Neuronal stem cell (in vitro differentiated cells): ENCODE measurements around the gene BCAP31.
A peak's percentile ranks its signal among the peaks of the same experiment; 100 is the strongest.

Experiments
- DNase-seq: peaks from one replicate; pipeline ENCODE4 v3.0.0-alpha.2; 2013; ENCODE audit warnings: low spot score
- H2AFZ ChIP-seq: one replicate; pipeline ENCODE4 v1.6.1; 2013; ENCODE audit warnings: mild to moderate bottlenecking, low read length, inconsistent platforms
- H2AK5ac ChIP-seq: 2 replicates; pipeline ENCODE4 v1.6.1; 2013; ENCODE audit warnings: low read depth, mild to moderate bottlenecking, inconsistent platforms, low read length, moderate library complexity, mixed read lengths
- H2BK120ac ChIP-seq: 2 replicates; pipeline ENCODE4 v1.6.1; 2013; ENCODE audit warnings: low read depth, mild to moderate bottlenecking, inconsistent platforms, low read length, moderate library complexity, mixed read lengths
- H2BK12ac ChIP-seq: one replicate; pipeline ENCODE4 v1.6.1; 2013; ENCODE audit warnings: low read length, inconsistent platforms
- H2BK15ac ChIP-seq: 2 replicates; pipeline ENCODE4 v1.6.1; 2013; ENCODE audit warnings: mild to moderate bottlenecking, low read length, inconsistent platforms, mixed read lengths
- H2BK5ac ChIP-seq: one replicate; pipeline ENCODE4 v1.6.1; 2013; ENCODE audit warnings: inconsistent platforms, mild to moderate bottlenecking, low read length, moderate library complexity
- H3K14ac ChIP-seq: one replicate; pipeline ENCODE4 v1.6.1; 2013; ENCODE audit warnings: low read length, inconsistent platforms
- H3K18ac ChIP-seq: 2 replicates; pipeline ENCODE4 v1.6.1; 2013; ENCODE audit warnings: low read length, inconsistent platforms
- H3K23ac ChIP-seq: 2 replicates; pipeline ENCODE4 v1.6.1; 2013; ENCODE audit warnings: low read depth, mild to moderate bottlenecking, mixed read lengths, low read length, inconsistent platforms; ENCODE audit not compliant: poor library complexity
- H3K27ac ChIP-seq: replicated peaks from 3 replicates; pipeline ENCODE4 v1.5.1; 2013; ENCODE audit warnings: low read length, inconsistent platforms
- H3K27me3 ChIP-seq, 3 experiments: 2 replicates each; pipeline ENCODE4 v1.6.1; 2013; ENCODE audit warnings: low read length in 3 of 3, mild to moderate bottlenecking in 2 of 3, inconsistent platforms in 1 of 3, low read depth in 1 of 3, mixed read lengths in 1 of 3, moderate library complexity in 1 of 3; ENCODE audit not compliant: control insufficient read depth in 3 of 3, insufficient read depth in 3 of 3
- H3K36me3 ChIP-seq, 2 donors: replicated peaks in 1 of 2; 2 replicates each; pipeline ENCODE4 v1.6.1; 2013; ENCODE audit warnings: low read length in 2 of 2; ENCODE audit not compliant: control insufficient read depth in 2 of 2, insufficient read depth in 2 of 2
- H3K4ac ChIP-seq: 2 replicates; pipeline ENCODE4 v1.6.1; 2013; ENCODE audit warnings: inconsistent platforms, mild to moderate bottlenecking, low read length, moderate library complexity
- H3K4me1 ChIP-seq, 2 donors: 1 replicate in 1 of 2; 2 replicates in 1 of 2; pipeline ENCODE4 v1.6.1; 2013; ENCODE audit warnings: low read length in 2 of 2, low read depth in 1 of 2; ENCODE audit not compliant: control insufficient read depth in 2 of 2, insufficient read depth in 1 of 2
- H3K4me2 ChIP-seq: one replicate; pipeline ENCODE4 v1.6.1; 2013; ENCODE audit warnings: mild to moderate bottlenecking, low read length, inconsistent platforms; ENCODE audit not compliant: insufficient read depth, poor library complexity, severe bottlenecking
- H3K4me3 ChIP-seq, 2 donors: 2 replicates each; pipeline ENCODE4 v1.5.1; 2013; ENCODE audit warnings: low read length in 2 of 2, mild to moderate bottlenecking in 2 of 2, inconsistent platforms in 1 of 2, moderate library complexity in 1 of 2
- H3K79me1 ChIP-seq: one replicate; pipeline ENCODE4 v1.6.1; 2013; ENCODE audit warnings: low read depth, mild to moderate bottlenecking, inconsistent platforms, low read length, moderate library complexity
- H3K9ac ChIP-seq: one replicate; pipeline ENCODE4 v1.6.1; 2013; ENCODE audit warnings: mild to moderate bottlenecking, low read depth, low read length, inconsistent platforms; ENCODE audit not compliant: poor library complexity
- H3K9me3 ChIP-seq, 2 donors: replicated peaks in 1 of 2; 2 replicates each; pipeline versions ENCODE3 to v1.6.1; 2013; ENCODE audit warnings: low read length in 2 of 2, mild to moderate bottlenecking in 2 of 2, inconsistent platforms in 1 of 2, low read depth in 1 of 2, mixed read lengths in 1 of 2, moderate library complexity in 1 of 2; ENCODE audit not compliant: control insufficient read depth in 2 of 2, insufficient read depth in 1 of 2
- H4K8ac ChIP-seq: one replicate; pipeline ENCODE4 v1.6.1; 2013; ENCODE audit warnings: low read depth, mild to moderate bottlenecking, inconsistent platforms, low read length, moderate library complexity
- H4K91ac ChIP-seq: one replicate; pipeline ENCODE4 v1.6.1; 2013; ENCODE audit warnings: low read length, low read depth, mild to moderate bottlenecking, inconsistent platforms; ENCODE audit not compliant: poor library complexity
- WGBS, 2 donors: extraction: QIAGEN DNeasy Blood & Tissue Kit; methylation state at CpG; one replicate each; pipeline ENCODE4 v1.1.7; 2013; ENCODE audit warnings: missing lambda C conversion rate in 2 of 2, mixed read lengths in 1 of 2; ENCODE audit not compliant: insufficient read length in 2 of 2, insufficient replicate concordance in 1 of 2; ENCODE audit errors: extremely low coverage in 2 of 2; 5-methylcytosine and 5-hydroxymethylcytosine counted together

BCAP31 gene

DNA sequence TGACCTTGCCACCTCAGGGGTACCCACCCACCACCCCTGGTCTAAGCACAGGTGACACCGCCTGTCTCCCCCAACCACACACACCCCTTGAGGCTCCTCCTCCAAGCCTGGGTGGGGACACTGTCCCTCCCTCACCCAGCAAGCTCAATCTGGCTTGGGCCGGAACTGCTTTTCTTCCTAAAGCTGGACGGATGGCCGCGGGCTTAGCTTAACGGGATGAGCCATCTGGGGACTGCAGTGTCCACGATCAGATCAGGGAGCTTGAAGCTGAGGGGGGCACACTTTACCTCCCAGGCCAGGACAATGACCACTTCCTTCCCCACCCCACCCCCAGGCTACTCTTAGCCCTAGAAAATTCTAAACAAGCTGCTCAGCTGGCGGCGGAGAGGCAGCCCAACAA lies 37.5 kb downstream of the BCAP31 start:
- Histone ChIP-seq H3K27me3 (no peaks in the 10 kb centered on the region), H3K4me3 (peak overlapping the region in 1 of 2 donors; percentile 49), H4K8ac (peak overlapping the region; percentile 96)

DNA sequence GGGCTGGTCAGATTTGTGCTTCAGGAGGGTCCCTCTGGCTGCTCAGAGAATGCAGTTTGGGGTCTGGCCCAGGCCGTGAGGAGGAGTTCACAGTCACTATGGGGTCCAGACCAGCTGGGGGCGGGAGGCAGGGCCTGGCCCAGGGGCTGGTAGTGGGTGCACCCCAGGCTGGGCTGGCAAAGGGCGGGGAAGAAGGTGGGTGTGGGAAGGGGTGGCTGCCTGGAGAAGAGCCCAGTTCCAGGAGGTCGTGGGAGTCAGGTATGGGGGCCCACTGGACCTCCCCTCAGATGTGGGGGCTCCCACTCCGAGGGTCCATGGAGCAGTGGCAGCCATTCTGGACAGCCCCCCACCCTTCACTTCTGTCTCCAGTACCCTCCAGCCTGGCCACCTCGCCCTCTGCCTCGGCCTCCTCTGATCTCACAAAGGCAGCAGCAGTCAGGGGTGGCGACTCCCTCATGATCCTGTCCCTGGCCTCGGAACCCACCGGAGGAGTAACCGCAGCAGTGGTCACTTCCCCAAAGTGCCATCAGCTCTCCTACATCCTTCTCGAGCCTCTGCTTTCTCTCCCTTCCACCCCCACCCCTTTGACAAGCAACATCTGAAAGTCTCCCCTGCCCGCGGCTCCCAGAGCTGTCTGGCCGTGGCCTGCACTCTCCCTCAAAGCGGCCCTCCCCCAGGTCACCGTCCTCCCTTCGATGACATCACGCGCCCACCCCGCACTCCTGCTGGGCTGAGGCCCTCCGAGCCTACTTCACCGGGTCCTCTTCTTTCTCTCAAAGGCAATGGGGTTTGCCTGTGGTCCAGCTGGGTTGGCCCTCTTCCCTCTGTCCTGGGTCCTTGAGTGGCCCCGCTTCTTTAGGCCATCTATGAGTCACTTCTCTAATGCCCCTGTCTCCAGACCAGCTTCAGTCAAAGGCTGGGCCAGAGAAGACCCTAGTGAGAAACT lies 38.2 kb downstream of the BCAP31 start:
- peak overlapping the region; percentile 97 for H3K27ac ChIP-seq

More for the DNA sequence above, 37.5 kb downstream of the BCAP31 start:
- Histone ChIP-seq H3K36me3 (peaks cover 8 to 21% of the 10 kb centered on the region in 2 donors), H3K23ac (no peak overlapping the region), H3K18ac (peak overlapping the region; percentile 89), H4K91ac (no peak overlapping the region), H2BK12ac (no peak overlapping the region), H3K79me1 (peaks cover 14% of the 10 kb centered on the region), H3K27ac (peak overlapping the region; percentile 97), H3K9ac (no peak overlapping the region), H2BK120ac (peak overlapping the region; percentile 61), H3K9me3 (peaks cover 0 to 2% of the 10 kb centered on the region in 2 donors), H2AK5ac (no peak overlapping the region), H2BK15ac (no peak overlapping the region), H3K4me2 (peak overlapping the region; percentile 33), H3K4me1 (peaks cover 16 to 23% of the 10 kb centered on the region in 2 donors), H2AFZ (no peak overlapping the region), H3K14ac (peak overlapping the region; percentile 38), H3K4ac (no peak overlapping the region), H2BK5ac (peak overlapping the region; percentile 98)
- WGBS, 2 donors = no CpG with 5 or more reads among the region's 9 CpGs
- DNase-seq = no peak

DNA sequence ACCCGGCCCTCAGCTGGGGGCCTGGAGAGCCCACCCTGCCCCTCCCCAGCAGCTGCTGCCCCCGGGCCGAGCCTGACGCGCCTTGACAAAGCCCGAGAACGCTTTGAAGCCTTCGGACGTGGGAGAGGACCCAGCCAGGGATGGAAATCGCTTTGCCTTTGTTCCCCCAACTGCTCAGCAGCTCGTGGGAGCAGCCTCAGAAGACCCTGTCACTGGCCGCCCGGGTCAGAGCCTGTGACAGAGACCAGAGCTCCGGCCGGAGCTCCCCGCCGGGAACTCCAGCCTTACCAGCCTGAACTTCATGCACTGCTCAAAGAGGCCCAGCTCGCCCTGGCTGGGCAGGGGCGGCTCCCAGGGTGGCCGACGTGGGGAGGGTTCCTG lies 39.0 kb downstream of the BCAP31 start:
- Histone ChIP-seq H3K14ac (no peak overlapping the region), H3K9ac (peak overlapping the region; percentile 60), H4K91ac (peak overlapping the region; percentile 43), H4K8ac (no peak overlapping the region), H3K27me3 (peaks cover 0 to under 1% (median 0%) of the 10 kb centered on the region in 3 experiments), H3K23ac (no peak overlapping the region), H3K79me1 (peaks cover 11% of the 10 kb centered on the region), H3K4me1 (peaks cover 16 to 23% of the 10 kb centered on the region in 2 donors), H3K4me3 (peak overlapping the region; percentile 49 to 72), H3K27ac (peak overlapping the region; percentile 97), H2BK120ac (peak overlapping the region; percentile 76), H3K18ac (peak overlapping the region; percentile 98), H3K4me2 (peak overlapping the region; percentile 52), H2BK5ac (peak overlapping the region; percentile 98), H3K4ac (peak overlapping the region; percentile 53), H2BK15ac (no peak overlapping the region), H2BK12ac (no peak overlapping the region), H3K36me3 (peaks cover 4 to 5% of the 10 kb centered on the region in 2 donors), H2AFZ (no peak overlapping the region), H3K9me3 (peaks cover 0 to 2% of the 10 kb centered on the region in 2 donors), H2AK5ac (peak overlapping the region; percentile 56)
- WGBS, 2 donors = no CpG with 5 or more reads among the region's 21 CpGs
- DNase-seq = no peak

More for the DNA sequence above, 38.2 kb downstream of the BCAP31 start:
- peak overlapping the region; percentile 73 for H3K23ac ChIP-seq
- H3K4me3 ChIP-seq = peak overlapping the region; percentile 49 to 72
- H2BK15ac ChIP-seq = no peak overlapping the region
- H3K27me3 ChIP-seq = no peaks in the 10 kb centered on the region
- peak overlapping the region; percentile 52 for H3K4me2 ChIP-seq
- no CpG with 5 or more reads among the region's 24 CpGs for WGBS, 2 donors
- H3K79me1 ChIP-seq = peaks cover 11% of the 10 kb centered on the region
- peak overlapping the region; percentile 71 for H3K14ac ChIP-seq
- H4K91ac ChIP-seq = peak overlapping the region; percentile 85
- H3K36me3 ChIP-seq = peaks cover 5 to 14% of the 10 kb centered on the region in 2 donors
- H2BK12ac ChIP-seq = no peak overlapping the region
- peak overlapping the region; percentile 76 for H2BK120ac ChIP-seq
- DNase-seq = no peak
- peaks cover 0 to 2% of the 10 kb centered on the region in 2 donors for H3K9me3 ChIP-seq
- no peak overlapping the region for H2AFZ ChIP-seq
- H3K9ac ChIP-seq = peak overlapping the region; percentile 86
- H2BK5ac ChIP-seq = peak overlapping the region; percentile 98
- no peak overlapping the region for H4K8ac ChIP-seq
- peak overlapping the region; percentile 98 for H3K18ac ChIP-seq
- peak overlapping the region; percentile 92 for H2AK5ac ChIP-seq
- peaks cover 16 to 23% of the 10 kb centered on the region in 2 donors for H3K4me1 ChIP-seq
- H3K4ac ChIP-seq = no peak overlapping the region
